Gastrocnemius medialis (tissue), 4 donors: Measurements from ENCODE around the gene PHACTR3.

Experiments
- CTCF ChIP-seq, 5 experiments: fragments of 450-650 bp in 3 of 5; fragments of 200-600 bp in 2 of 5; sonication (generic) in 2 of 5; IDR thresholded peaks in 4 of 5; conservative IDR thresholded peaks in 1 of 5; 1 replicate in 4 of 5; 2 replicates in 1 of 5; pipeline ENCODE4 v1.5.1; 2016 to 2019; ENCODE audit warnings: antibody characterized with exemption in 5 of 5, mild to moderate bottlenecking in 3 of 5, moderate library complexity in 3 of 5
- POLR2A ChIP-seq, 2 donors: fragments of 450-650 bp; IDR thresholded peaks; one replicate each; pipeline ENCODE4 v1.6.1; 2017; ENCODE audit warnings: antibody characterized with exemption in 2 of 2, mild to moderate bottlenecking in 2 of 2, moderate library complexity in 2 of 2

- TF ChIP-seq POLR2A (IDR thresholded peaks at IDR 0.05), result no peak
- no peak for TF ChIP-seq CTCF (IDR thresholded peaks at IDR 0.05 in 4 of 5, conservative IDR thresholded peaks at IDR 0.05 in 1 of 5)
Observed at GRCh38 chr20:59895908-59896307, 291.6 kb downstream of the PHACTR3 start.
